HFFc6 (cell line): ENCODE results near the gene CDK6. TPM values are rescaled to one million over a fixed set of nuclear protein-coding genes. Genes with fewer than 3 reads are reported as not detected.

Experiments
- DNase-seq: peaks from one replicate; pipeline ENCODE4 v3.0.0-alpha.2; 2018
- H3K27ac Mint-ChIP-seq: 2 replicates; pipeline ENCODE4 v1.8.0; 2020; ENCODE audit warnings: mild to moderate bottlenecking, mixed read lengths
- H3K27me3 Mint-ChIP-seq: 2 replicates; pipeline ENCODE4 v1.8.0; 2021; ENCODE audit warnings: mild to moderate bottlenecking, moderate library complexity, mixed read lengths; ENCODE audit not compliant: insufficient read depth
- H3K36me3 Mint-ChIP-seq: 2 replicates; pipeline ENCODE4 v1.8.0; 2021; ENCODE audit warnings: low read depth, mixed read lengths
- H3K4me1 Mint-ChIP-seq: 2 replicates; pipeline ENCODE4 v1.8.0; 2020; ENCODE audit warnings: low read depth, mixed read lengths
- H3K4me3 Mint-ChIP-seq: 2 replicates; pipeline ENCODE4 v1.8.0; 2020; ENCODE audit warnings: mild to moderate bottlenecking, moderate library complexity, mixed read lengths
- H3K9me3 Mint-ChIP-seq: 2 replicates; pipeline ENCODE4 v1.8.0; 2020; ENCODE audit warnings: mild to moderate bottlenecking, mixed read lengths
- CTCF ChIP-seq: fragments of 200-600 bp; sonication (generic); IDR thresholded peaks from 2 replicates; pipeline ENCODE4 v1.5.0; 2021; ENCODE audit warnings: antibody characterized with exemption, mild to moderate bottlenecking
- total RNA-seq, 6 experiments: library from RNA; stranded (reverse); fragmentation: NEBNext Ultra II Directional; extraction: Animal tissue kit (Norgen Biotek cat#: 25700); gene quantifications; 2 replicates in 1 of 6; 3 replicates in 5 of 6; pipeline ENCODE4 v1.2.3, GENCODE V29; 2021

The CDK6 gene
- total RNA-seq, 6 experiments from 2014 or later: 54.5 to 90.0 (median 58.9) TPM

- Mint-ChIP-seq H3K4me3 (no peak overlapping the region), H3K27ac (peak overlapping the region; percentile 75), H3K9me3 (peaks cover 9% of the 10 kb centered on the region), H3K36me3 (peaks cover 22% of the 10 kb centered on the region), H3K27me3 (no peaks in the 10 kb centered on the region), H3K4me1 (peaks cover 61% of the 10 kb centered on the region)
- no peak for TF ChIP-seq CTCF
- DNase-seq: no peak
These were observed 41.5 kb downstream of the CDK6 start for GRCh38 chr7:92794831-92795230.

GRCh38 chr7:92794391-92794790 is 42.0 kb downstream of the CDK6 start:
- Mint-ChIP-seq H3K4me1 (peaks cover 65% of the 10 kb centered on the region), H3K36me3 (peaks cover 26% of the 10 kb centered on the region), H3K27ac (peak overlapping the region; percentile 75), H3K4me3 (peak overlapping the region; percentile 23; the same call in 1 of the 2 replicates), H3K9me3 (peaks cover 14% of the 10 kb centered on the region), H3K27me3 (no peaks in the 10 kb centered on the region)
- TF ChIP-seq CTCF: no peak
- no peak for DNase-seq

- Mint-ChIP-seq H3K4me3 (no peak overlapping the region), H3K27ac (peak overlapping the region; percentile 75; the same call in 1 of the 2 replicates), H3K27me3 (no peaks in the 10 kb centered on the region; the same call in none of the 2 replicates), H3K9me3 (peaks cover 20% of the 10 kb centered on the region), H3K4me1 (peaks cover 66% of the 10 kb centered on the region), H3K36me3 (peaks cover 33% of the 10 kb centered on the region)
- no peak for DNase-seq
- TF ChIP-seq CTCF: no peak
These were observed 42.6 kb downstream of the CDK6 start for GRCh38 chr7:92793656-92794205.

- peak overlapping the region; percentile 29 for H3K27ac Mint-ChIP-seq
- H3K4me3 Mint-ChIP-seq: peak overlapping the region; percentile 51
- TF ChIP-seq CTCF: no peak
- H3K36me3 Mint-ChIP-seq: peaks cover 47% of the 10 kb centered on the region
- H3K4me1 Mint-ChIP-seq: peaks cover 87% of the 10 kb centered on the region
- H3K27me3 Mint-ChIP-seq: no peaks in the 10 kb centered on the region; the same call in none of the 2 replicates
- peaks cover 27% of the 10 kb centered on the region for H3K9me3 Mint-ChIP-seq
- peak; percentile 60 for DNase-seq
These were observed 45.4 kb downstream of the CDK6 start for GRCh38 chr7:92790992-92791391.

GRCh38 chr7:92788559-92789183 is 47.7 kb downstream of the CDK6 start:
- Mint-ChIP-seq H3K4me3 (no peak overlapping the region), H3K27ac (no peak overlapping the region), H3K4me1 (peaks cover 87% of the 10 kb centered on the region), H3K27me3 (no peaks in the 10 kb centered on the region; the same call in none of the 2 replicates), H3K9me3 (peaks cover 27% of the 10 kb centered on the region), H3K36me3 (peaks cover 53% of the 10 kb centered on the region)
- no peak for DNase-seq
- no peak for TF ChIP-seq CTCF
